ENCODE data around the gene MYCN.
"Not testable (repeated sequence)": the region's sequence is repeated elsewhere in the genome, so short reads cannot be mapped to it uniquely, and the experiment has no call there.

The MYCN gene

DNA sequence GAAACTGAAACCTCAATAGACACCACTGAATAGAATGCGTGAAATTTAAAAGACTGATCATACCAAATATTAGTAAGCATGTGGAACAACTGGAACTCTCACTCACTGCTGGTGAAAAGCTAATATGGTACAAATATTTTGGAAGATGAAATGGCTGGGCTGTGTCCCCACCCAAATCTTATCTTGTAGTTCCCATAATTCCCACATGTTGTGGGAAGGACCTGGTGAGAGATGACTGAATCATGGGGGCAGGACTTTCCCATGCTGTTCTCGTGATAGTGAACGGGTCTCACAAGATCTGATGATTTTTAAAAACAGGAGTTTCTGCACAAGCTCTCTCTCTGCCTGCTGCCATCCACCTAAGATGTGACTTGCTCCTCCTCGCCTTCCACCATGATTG lies 32.0 kb upstream of the MYCN start:
- Histone ChIP-seq H3K4me3 (ENCODE audit: insufficient read length, low read depth) (no peak overlapping the region), H3K4me1 (ENCODE audit: insufficient read depth, insufficient read length) (no peaks in the 10 kb centered on the region), H3K36me3 (ENCODE audit: insufficient read depth, insufficient read length, low read length) (no peaks in the 10 kb centered on the region), H3K27me3 (ENCODE audit: insufficient read depth, insufficient read length) (no peaks in the 10 kb centered on the region), H3K9ac (ENCODE audit: insufficient read length, low read depth) (no peak overlapping the region), H3K9me3 (ENCODE audit: insufficient read depth, low read length) (no peaks in the 10 kb centered on the region; the same call in 1 of the 2 replicates)
- TF ChIP-seq SUZ12 (IDR thresholded peaks at IDR 0.05; ENCODE audit: extremely low read depth, insufficient read depth, insufficient read length) (no peak), YY1 (IDR thresholded peaks at IDR 0.05; ENCODE audit: insufficient read depth, insufficient read length) (no peak), ZNF274 (IDR thresholded peaks at IDR 0.05; ENCODE audit: low read depth, low read length) (no peak)
- DNase-seq (ENCODE audit: low read depth, low spot score) = no peak

DNA sequence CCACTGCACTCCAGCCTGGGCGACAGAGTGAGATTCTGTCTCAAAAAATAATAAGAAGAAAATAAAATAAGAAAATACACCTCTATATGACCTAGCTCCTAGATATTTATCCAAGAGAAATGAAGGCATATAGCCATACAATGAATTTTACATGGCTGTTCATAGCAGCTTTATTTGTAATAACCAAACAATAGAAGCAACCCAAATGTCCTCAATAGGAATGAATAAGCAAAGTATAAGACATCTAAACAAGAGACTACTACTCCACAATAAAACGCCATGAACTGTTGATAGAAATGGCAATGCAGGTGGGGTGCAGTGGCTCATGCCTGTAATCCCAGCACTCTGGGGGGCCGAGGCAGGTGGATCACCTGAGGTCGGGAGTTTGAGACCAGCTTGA lies 31.2 kb upstream of the MYCN start:
- no peaks in the 10 kb centered on the region for H3K36me3 ChIP-seq (ENCODE audit: insufficient read depth, insufficient read length, low read length)
- no peak overlapping the region for H3K9ac ChIP-seq (ENCODE audit: insufficient read length, low read depth)
- H3K4me1 ChIP-seq (ENCODE audit: insufficient read depth, insufficient read length) = no peaks in the 10 kb centered on the region
- TF ChIP-seq ZNF274 (IDR thresholded peaks at IDR 0.05; ENCODE audit: low read depth, low read length) = no peak
- no peak for TF ChIP-seq SUZ12 (IDR thresholded peaks at IDR 0.05; ENCODE audit: extremely low read depth, insufficient read depth, insufficient read length)
- no peak for TF ChIP-seq YY1 (IDR thresholded peaks at IDR 0.05; ENCODE audit: insufficient read depth, insufficient read length)
- no peak overlapping the region for H3K4me3 ChIP-seq (ENCODE audit: insufficient read length, low read depth)
- no peaks in the 10 kb centered on the region; the same call in 1 of the 2 replicates for H3K9me3 ChIP-seq (ENCODE audit: insufficient read depth, low read length)
- no peaks in the 10 kb centered on the region for H3K27me3 ChIP-seq (ENCODE audit: insufficient read depth, insufficient read length)
- DNase-seq (ENCODE audit: low read depth, low spot score) = no peak

DNA sequence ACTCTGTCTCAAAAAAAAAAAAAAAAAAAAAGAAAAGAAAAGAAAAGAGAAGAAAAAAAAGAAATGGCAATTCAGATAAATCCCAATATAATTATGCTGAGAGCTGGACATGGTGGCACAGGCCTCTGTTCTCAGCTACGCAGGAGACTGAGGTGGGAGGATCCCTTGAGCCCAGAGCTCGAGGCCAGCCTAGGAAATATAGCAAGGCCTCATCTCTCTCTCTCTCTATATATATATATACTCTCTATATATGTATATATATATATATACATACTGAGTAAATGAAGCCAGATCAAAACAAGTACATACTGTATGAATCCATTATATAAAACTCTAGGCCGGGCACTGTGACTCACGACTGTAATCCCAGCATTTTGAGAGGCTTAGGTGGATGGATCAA lies 30.6 kb upstream of the MYCN start:
- TF ChIP-seq YY1 (IDR thresholded peaks at IDR 0.05; ENCODE audit: insufficient read depth, insufficient read length) = no peak
- TF ChIP-seq SUZ12 (IDR thresholded peaks at IDR 0.05; ENCODE audit: extremely low read depth, insufficient read depth, insufficient read length) = no peak
- no peak for TF ChIP-seq ZNF274 (IDR thresholded peaks at IDR 0.05; ENCODE audit: low read depth, low read length)
- Histone ChIP-seq H3K9me3 (ENCODE audit: insufficient read depth, low read length) (no peaks in the 10 kb centered on the region; the same call in 1 of the 2 replicates), H3K4me3 (ENCODE audit: insufficient read length, low read depth) (no peak overlapping the region), H3K36me3 (ENCODE audit: insufficient read depth, insufficient read length, low read length) (no peaks in the 10 kb centered on the region), H3K27me3 (ENCODE audit: insufficient read depth, insufficient read length) (no peaks in the 10 kb centered on the region), H3K9ac (ENCODE audit: insufficient read length, low read depth) (no peak overlapping the region), H3K4me1 (ENCODE audit: insufficient read depth, insufficient read length) (no peaks in the 10 kb centered on the region)
- no peak for DNase-seq (ENCODE audit: low read depth, low spot score)

DNA sequence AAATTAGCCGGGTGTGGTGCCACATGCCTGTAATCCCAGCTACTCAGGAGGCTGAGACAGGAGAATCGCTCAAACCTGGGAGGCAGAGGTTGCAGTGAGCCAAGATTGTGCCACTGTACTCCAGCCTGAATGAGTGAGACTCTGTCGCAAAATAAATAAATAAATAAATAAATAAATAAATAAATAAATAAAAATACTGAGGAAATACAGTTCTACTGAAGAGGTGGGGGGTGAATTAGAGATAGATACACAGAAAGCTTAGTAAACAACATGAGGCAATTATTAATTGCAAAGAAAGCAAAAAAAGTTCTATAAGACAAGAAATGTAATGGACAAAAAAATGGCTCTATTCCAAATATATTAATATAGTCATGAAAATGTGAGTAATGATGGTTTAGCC lies 29.1 kb upstream of the MYCN start:
- DNase-seq (ENCODE audit: low read depth, low spot score); H3K36me3 ChIP-seq (ENCODE audit: insufficient read depth, insufficient read length, low read length); H3K27me3 ChIP-seq (ENCODE audit: insufficient read depth, insufficient read length); H3K9me3 ChIP-seq (ENCODE audit: insufficient read depth, low read length); H3K4me1 ChIP-seq (ENCODE audit: insufficient read depth, insufficient read length); H3K9ac ChIP-seq (ENCODE audit: insufficient read length, low read depth); H3K4me3 ChIP-seq (ENCODE audit: insufficient read length, low read depth): not testable (repeated sequence)

DNA sequence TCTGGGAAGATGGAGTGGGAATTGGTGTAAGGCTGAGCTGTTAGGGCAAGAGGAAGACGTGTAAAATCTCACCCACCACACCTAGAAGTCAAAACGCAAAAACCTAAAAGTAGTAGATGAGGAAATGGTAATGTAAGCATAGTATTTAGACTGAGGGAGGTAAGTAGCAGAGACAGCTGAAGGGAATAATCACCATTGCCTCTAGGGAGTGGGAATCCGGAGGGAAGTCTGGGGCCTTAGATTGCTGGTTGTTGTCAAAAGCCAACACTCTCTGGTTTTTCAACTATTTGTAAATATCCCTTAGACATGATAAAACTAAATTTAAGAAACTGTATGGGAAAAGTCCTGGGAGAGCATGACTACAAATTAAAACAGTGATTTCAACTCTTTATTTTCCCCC lies 28.7 kb upstream of the MYCN start:
- Histone ChIP-seq H3K9ac (ENCODE audit: insufficient read length, low read depth) (no peak overlapping the region), H3K4me1 (ENCODE audit: insufficient read depth, insufficient read length) (no peaks in the 10 kb centered on the region), H3K9me3 (ENCODE audit: insufficient read depth, low read length) (no peaks in the 10 kb centered on the region; the same call in 1 of the 2 replicates), H3K27me3 (ENCODE audit: insufficient read depth, insufficient read length) (no peaks in the 10 kb centered on the region), H3K36me3 (ENCODE audit: insufficient read depth, insufficient read length, low read length) (no peaks in the 10 kb centered on the region), H3K4me3 (ENCODE audit: insufficient read length, low read depth) (no peak overlapping the region)
- no peak for DNase-seq (ENCODE audit: low read depth, low spot score)
- TF ChIP-seq YY1 (IDR thresholded peaks at IDR 0.05; ENCODE audit: insufficient read depth, insufficient read length) (no peak), SUZ12 (IDR thresholded peaks at IDR 0.05; ENCODE audit: extremely low read depth, insufficient read depth, insufficient read length) (no peak), ZNF274 (IDR thresholded peaks at IDR 0.05; ENCODE audit: low read depth, low read length) (no peak)

DNA sequence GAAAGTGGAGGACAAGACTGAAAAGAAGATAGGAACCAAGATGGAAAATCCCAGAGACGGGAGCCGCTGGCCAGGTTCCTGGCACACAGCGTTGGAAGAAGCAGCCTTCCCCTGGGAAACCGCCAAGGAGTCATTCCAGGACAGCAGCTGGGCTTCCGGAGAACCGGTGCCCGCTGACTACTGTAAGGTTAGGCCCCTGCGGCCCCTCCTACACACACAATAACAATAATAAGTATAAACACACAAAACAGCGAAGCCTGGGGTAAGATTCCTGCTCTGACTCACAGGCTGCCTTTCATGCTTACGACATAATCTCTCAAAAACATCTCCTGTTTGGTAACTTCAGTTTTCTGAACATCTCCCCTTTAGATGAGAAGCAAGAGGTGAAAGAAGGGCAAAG lies 28.1 kb upstream of the MYCN start:
- DNase-seq (ENCODE audit: low read depth, low spot score) = no peak
- TF ChIP-seq SUZ12 (IDR thresholded peaks at IDR 0.05; ENCODE audit: extremely low read depth, insufficient read depth, insufficient read length) = no peak
- TF ChIP-seq ZNF274 (IDR thresholded peaks at IDR 0.05; ENCODE audit: low read depth, low read length) = no peak
- no peak for TF ChIP-seq YY1 (IDR thresholded peaks at IDR 0.05; ENCODE audit: insufficient read depth, insufficient read length)
- Histone ChIP-seq H3K9me3 (ENCODE audit: insufficient read depth, low read length) (no peaks in the 10 kb centered on the region; the same call in 1 of the 2 replicates), H3K4me1 (ENCODE audit: insufficient read depth, insufficient read length) (no peaks in the 10 kb centered on the region), H3K9ac (ENCODE audit: insufficient read length, low read depth) (no peak overlapping the region), H3K36me3 (ENCODE audit: insufficient read depth, insufficient read length, low read length) (no peaks in the 10 kb centered on the region), H3K27me3 (ENCODE audit: insufficient read depth, insufficient read length) (no peaks in the 10 kb centered on the region), H3K4me3 (ENCODE audit: insufficient read length, low read depth) (no peak overlapping the region)

DNA sequence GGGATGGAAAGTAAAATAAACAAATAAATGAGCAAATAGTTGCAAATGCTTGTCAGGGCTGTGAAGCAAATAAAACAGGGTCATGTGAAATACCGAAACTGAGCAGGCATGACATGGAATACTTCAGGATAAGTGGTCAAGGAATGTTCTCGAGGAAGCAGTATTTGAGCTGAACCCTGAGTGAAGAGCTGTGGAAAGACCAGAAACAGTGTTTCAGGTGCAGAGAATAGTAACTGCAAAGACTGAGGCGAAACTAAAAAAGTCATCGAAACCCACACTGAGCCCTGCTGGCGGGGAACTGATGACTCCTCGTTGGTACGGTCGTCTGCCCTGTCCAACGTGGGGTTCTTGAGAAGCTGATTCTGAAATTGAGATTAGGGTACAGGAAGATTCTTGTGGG lies 27.2 kb upstream of the MYCN start:
- Histone ChIP-seq H3K4me1 (ENCODE audit: insufficient read depth, insufficient read length) (no peaks in the 10 kb centered on the region), H3K27me3 (ENCODE audit: insufficient read depth, insufficient read length) (no peaks in the 10 kb centered on the region), H3K4me3 (ENCODE audit: insufficient read length, low read depth) (no peak overlapping the region), H3K36me3 (ENCODE audit: insufficient read depth, insufficient read length, low read length) (no peaks in the 10 kb centered on the region), H3K9ac (ENCODE audit: insufficient read length, low read depth) (no peak overlapping the region), H3K9me3 (ENCODE audit: insufficient read depth, low read length) (no peaks in the 10 kb centered on the region; the same call in 1 of the 2 replicates)
- no peak for DNase-seq (ENCODE audit: low read depth, low spot score)
- no peak for TF ChIP-seq YY1 (IDR thresholded peaks at IDR 0.05; ENCODE audit: insufficient read depth, insufficient read length)
- TF ChIP-seq SUZ12 (IDR thresholded peaks at IDR 0.05; ENCODE audit: extremely low read depth, insufficient read depth, insufficient read length) = no peak
- no peak for TF ChIP-seq ZNF274 (IDR thresholded peaks at IDR 0.05; ENCODE audit: low read depth, low read length)

All from NT2/D1 (cell line).